RKO (cell line): ENCODE data around the gene VWA5A.

ENCODE experiments used
- DNase-seq: peaks from one replicate; pipeline ENCODE4 v3.0.0-alpha.2; 2016; ENCODE audit warnings: low spot score

VWA5A gene

DNA sequence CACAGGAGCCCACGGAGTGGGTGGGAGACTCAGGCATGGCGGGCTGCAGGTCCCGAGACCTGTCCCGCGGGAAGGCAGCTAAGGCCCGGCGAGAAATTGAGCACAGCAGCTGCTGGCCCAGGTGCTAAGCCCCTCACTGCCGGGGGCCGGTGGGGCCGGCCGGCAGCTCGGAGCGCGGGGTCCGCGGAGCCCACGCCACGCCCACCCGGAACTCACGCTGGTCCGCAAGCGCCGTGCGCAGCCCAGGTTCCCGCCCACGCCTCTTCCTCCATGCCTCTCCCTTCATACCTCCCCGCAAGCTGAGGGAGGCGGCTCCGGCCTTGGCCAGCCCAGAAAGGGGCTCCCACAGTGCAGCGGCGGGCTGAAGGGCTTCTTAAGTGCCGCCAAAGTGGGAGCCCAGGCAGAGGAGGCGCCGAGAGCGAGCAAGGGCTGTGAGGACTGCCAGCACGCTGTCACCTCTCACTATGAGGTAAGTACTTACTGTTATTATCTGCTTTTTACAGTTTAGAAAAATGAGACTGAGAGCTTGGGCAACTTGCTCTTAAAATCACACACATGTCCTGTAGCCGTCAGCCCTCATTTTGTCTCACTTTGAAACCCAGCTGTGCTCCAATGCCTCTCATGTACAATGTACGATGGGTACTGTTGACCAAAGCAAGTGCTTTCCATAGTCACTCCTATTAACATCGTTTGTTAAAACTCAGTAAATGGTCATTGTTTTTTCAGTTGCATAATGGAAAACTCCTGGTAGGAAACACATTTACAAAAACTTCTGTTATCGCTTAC, 55.7 kb downstream of the VWA5A start:
- no peak for DNase-seq

- no peak for DNase-seq
Observed at GRCh38 chr11:124172101-124172500, 56.9 kb downstream of the VWA5A start.

DNA sequence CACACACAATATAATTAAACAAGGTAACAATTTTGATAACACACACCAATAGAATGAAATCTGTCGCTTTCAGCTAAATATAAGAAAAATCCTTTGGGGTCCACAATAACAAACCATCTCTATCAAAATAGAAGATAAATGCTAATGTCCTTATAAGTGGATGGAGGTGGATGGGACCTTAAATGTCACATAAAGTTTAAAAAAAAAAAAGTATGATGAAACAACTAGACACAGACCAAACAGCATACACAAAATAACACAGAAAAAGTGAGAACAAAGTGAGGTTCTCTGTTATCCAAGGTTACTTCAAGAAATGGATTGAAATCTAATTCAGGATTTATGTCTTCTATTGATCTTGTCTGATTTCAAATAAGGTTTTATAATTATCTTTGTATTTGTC, 57.3 kb downstream of the VWA5A start:
- DNase-seq, result no peak

GRCh38 chr11:124174001-124174583, 58.8 kb downstream of the VWA5A start:
- DNase-seq, result peak; percentile 40

DNA sequence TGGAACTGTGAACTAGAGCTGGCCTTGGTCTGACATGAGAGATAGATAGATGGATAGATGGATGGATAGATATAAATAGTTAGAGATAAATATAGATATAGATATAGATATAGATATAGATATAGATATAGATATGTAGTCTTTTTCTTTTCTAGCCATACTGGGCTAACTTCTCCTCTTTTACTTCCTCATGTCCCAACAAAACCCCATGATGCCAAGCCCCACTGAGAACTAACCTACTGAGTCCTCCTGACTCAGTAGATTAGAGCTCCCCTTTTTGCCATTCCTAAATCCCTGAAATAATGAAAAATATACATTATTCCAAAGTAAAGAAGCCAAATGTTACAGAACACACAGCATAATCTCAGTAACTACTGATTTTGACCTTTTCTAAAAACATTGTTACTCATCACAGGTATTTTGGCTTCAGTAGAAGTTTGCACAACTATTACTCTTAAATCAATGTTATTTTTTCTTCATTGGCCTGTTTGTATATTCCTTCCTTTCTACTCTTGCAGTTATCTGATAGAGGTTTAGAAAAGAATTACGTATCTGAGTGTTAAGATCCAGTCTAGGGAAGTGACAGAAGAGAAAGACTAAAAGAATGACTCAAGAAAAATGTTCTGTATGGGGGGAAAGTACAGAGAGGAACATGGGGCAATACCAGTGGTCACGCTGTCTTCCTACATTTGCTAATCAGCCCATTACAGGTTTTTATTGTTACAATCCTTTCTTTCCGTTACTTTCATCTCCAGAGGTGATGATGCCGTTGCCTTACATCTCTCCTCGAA, 61.9 kb downstream of the VWA5A start:
- no peak for DNase-seq

- DNase-seq, result no peak
Observed at GRCh38 chr11:124179310-124179709, 64.1 kb downstream of the VWA5A start.

DNA sequence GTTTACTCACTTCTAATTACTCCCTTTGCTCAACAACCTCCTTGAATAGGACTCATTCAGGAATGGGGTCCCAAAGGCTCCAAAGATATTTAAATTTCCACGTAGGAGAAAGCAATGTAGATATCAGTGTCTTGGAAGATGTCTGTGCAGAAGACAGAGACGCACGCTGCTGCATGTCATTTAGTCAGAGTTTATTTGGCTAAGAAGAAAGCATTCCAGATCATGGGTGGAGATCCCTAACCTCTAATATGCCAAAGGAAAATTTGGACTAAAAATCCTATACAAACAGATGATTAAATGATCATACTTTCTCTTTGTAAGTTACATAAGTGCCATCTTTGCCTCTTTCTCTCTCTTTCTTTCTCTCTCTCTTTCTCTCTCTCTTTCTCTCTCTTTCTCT, 67.8 kb downstream of the VWA5A start, which contains the start of gene OR10D3:
Gene OR10D3 (plus strand): TSS at position 278 of the 400 bp plus-strand sequence. CDS start 1,925 bp downstream, outside the sequence.
- no peak for DNase-seq

DNA sequence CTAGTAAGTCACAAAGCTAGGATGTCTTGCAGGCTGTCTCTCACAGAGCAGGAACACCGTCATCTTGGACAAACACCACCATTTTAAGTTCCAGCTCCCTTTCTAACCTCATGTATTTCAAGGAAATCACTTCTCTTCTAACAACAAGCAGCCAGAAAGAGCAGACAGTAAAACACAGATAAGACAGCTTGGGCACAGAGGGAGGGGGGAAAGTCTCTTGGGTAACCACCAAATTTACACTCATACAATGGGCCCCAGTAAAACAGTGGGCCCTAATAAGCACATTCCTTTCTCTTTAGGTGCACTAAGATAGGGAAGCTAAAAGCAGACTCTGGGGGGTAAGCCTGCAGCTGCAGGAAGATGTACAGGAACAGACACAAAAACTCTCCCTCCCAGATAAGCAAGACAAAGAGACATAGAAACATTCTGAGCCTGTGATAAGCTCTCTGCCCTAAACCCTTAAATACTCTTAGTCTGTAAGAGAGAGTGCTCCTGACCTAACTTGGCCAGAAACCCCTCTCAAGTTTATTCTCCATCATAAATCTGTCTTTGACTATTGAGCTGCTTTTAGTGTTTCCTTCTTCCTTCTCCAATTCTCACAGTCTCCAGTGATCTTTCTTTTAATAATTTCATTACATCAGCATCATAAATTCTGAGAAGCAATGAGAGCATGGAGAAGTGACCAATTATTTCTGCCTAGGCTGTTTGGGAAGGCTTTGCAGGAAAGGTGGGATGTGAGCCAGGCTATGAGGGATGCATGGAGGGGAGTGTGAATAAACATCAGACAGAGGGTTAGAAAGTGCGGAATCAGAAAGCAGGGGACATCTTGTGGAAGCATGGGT, 75.3 kb downstream of the VWA5A start:
- no peak for DNase-seq

DNA sequence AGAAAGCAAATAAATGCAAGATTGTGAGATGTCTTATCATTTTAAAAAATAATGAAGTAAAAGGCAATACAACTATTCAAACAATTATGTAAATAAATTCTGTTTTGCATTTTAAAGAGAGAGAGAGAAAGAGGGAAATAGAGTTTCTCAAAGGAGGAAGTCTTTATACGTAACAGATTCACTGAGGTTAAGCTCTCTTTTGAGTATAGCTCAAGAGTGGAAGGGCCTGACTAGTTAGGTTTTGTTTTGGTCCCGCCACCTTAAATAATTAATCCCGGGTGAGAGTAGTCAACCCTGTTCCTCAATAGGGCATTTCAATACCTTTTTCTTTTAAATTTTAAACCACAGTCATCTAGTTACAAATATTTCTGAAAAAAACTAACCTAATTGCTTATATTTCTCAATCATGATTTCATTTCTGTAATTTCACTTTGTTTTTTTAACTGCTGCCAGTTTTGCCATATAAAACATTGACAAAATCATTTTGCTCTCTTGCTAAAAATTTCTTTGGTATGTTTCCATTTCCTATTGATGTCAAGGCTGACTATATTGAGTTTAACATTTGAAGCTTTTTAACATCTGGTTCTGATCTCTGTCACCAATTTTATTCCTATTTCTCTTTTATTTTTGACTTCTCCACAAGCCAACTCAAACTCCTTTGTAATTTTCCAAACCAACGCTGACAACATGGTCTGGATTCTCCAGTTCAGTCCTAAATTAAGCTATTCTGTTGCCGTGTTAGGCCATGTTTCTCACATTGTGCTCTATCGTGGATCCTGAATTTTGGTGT, 78.2 kb downstream of the VWA5A start:
- no peak for DNase-seq

DNA sequence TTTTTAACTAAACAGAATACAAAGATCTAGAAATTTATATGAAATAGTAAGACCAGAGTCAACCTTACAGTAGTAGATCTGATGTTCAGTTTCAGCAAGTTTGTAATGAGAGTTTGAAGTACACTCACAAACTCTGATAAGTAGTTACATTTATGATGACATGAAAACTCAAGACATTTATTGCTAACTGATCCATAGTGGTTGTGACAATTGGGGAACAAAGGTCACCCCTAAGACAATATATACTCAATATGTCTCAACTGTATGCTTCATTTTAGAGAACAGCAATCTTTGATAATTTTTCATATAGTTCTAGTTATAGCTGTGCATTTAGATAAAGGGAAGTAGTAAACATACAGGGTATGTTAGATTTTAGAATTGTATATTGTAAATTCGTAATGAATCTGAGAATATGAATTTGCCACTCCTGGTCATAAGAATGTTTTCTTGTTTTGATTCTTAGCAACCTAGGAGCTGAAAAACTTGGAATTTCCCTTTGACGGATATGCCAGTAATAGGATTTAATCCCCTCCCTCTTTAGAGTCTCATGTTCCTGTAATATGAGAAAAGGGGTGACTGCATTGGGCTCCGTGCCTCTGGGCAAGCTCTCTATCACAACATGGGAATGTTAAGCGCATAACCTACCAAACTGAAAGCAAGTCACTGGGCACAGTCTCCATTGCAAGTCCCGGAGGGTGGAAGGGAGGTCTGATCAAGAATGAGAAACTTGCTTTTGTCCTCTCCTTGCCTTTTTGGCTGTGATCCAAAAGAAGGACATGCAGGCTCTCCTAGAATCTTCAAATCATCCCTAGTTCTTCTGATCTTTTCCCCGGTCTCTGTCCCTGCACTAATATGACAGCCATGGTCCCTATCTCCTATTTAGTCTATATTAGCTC, 79.3 kb downstream of the VWA5A start:
- DNase-seq, result no peak

DNA sequence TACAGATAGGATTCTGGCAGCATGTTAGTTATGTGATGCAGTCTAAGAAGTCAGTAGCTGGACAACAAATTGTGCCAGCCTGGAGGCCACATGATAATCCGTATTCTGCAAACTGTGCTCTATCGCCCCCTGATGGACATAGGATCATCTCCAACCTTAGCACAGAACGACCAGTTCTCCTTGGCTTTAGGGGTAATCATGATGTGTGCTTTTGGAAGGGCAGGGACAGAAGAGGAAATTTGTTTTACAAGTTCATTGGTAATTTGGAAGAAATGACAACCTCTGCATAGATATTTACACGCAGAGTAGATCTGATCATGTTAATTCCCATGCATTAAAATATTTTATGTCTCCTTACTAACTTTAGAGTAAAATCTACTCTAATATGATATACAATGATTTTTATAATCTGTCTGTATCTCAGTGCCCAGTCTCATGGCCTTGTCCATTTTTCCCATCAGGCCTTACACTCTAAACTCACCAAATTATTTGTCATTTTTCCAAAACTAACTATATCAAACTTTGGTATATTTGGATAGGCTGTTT, 80.0 kb downstream of the VWA5A start:
- DNase-seq, result peak; percentile 59
